LNCAP (cell line): ENCODE data around the gene WNT4.

ENCODE experiments used
- CTCF ChIP-seq: fragments of 450-650 bp; IDR thresholded peaks from 2 replicates; pipeline ENCODE4 v1.5.1; 2017; ENCODE audit warnings: mild to moderate bottlenecking

WNT4 gene

GRCh38 chr1:22096036-22096435 lies 46.9 kb downstream of the WNT4 start:
- no peak for TF ChIP-seq CTCF

GRCh38 chr1:22093513-22093912 lies 49.4 kb downstream of the WNT4 start:
- TF ChIP-seq CTCF: no peak

- no peak for TF ChIP-seq CTCF
Observed at GRCh38 chr1:22090867-22091266, 52.0 kb downstream of the WNT4 start.

DNA sequence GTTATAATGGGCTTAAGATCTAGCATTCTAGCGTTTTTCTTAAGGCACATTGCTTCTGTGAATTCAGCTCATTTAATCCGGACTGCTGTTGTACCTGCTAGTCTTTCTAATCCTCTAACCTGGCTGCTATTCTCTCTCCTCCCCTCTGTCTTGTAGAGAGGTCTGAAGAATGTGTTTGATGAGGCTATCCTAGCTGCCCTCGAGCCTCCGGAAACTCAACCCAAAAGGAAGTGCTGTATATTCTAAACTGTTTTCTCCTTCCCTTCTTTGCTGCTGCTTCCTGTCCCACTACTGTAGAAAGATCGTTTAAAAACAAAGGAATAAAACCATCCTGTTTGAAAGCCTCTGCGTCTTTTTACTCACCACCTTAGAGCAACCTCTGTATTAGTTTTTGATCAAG lies 53.1 kb downstream of the WNT4 start:
- TF ChIP-seq CTCF: no peak

GRCh38 chr1:22089134-22089571 lies 53.7 kb downstream of the WNT4 start:
- no peak for TF ChIP-seq CTCF

DNA sequence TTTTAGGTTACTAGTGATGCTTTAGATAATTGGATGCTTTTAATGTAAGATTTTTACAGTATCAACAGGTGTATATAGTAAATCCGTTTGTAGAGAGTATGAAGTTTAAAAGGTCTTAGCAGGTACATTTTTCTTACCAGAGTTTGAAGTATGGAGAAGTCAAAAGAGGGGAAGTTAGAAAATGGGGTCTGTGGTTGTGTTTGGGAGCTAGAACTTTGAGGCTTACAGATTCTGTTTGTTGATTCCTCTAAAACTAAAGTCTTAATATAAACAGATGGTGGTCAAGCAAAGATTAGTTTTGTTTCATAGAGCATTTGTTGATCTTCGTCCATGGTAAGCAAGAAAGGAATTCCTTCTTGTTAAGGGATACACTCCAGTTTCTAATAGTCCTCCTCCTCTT lies 54.6 kb downstream of the WNT4 start:
- no peak for TF ChIP-seq CTCF

- no peak for TF ChIP-seq CTCF
Observed at GRCh38 chr1:22080191-22080590, 62.7 kb downstream of the WNT4 start.

DNA sequence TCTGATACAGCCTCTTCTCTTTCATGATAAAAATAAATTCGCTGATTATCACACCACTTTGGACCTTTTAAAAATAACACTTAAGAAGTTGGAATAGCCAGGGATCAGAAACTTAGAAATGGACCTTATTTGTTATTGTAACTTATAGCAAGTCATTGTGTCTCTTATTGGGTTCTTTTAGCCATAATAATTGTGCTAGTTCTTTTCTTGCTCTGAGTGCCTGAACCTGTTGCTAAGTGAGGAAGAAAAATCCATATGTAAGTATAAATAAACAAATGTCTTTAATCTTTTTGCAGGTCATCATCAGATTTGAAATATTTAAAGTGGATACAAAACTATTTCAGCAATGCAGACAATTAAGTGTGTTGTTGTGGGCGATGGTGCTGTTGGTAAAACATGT lies 64.8 kb downstream of the WNT4 start:
- TF ChIP-seq CTCF: no peak
